Measurements from ENCODE around the gene KREMEN1.
A peak's percentile ranks its signal among the peaks of the same experiment; 100 is the strongest.

Gene KREMEN1

GRCh38 chr22:29133603-29134133 is 60.8 kb downstream of the KREMEN1 start:
- DNase-seq (ENCODE audit: low read depth), result no peak

- no peak for DNase-seq (ENCODE audit: low read depth)
Observed at GRCh38 chr22:29134448-29134847, 61.6 kb downstream of the KREMEN1 start.

GRCh38 chr22:29136782-29137700 is 64.2 kb downstream of the KREMEN1 start:
- DNase-seq (ENCODE audit: low read depth), result no peak

- peak; percentile 71 for DNase-seq (ENCODE audit: low read depth)
Observed at GRCh38 chr22:29138556-29139305, 65.9 kb downstream of the KREMEN1 start.

- DNase-seq (ENCODE audit: low read depth), result peak; percentile 93
Observed at GRCh38 chr22:29139965-29140782, 67.3 kb downstream of the KREMEN1 start.

GRCh38 chr22:29141078-29141688 is 68.3 kb downstream of the KREMEN1 start:
- no peak for DNase-seq (ENCODE audit: low read depth)

- no peak for DNase-seq (ENCODE audit: low read depth)
Observed at GRCh38 chr22:29142116-29142515, 69.3 kb downstream of the KREMEN1 start.

- no peak for DNase-seq (ENCODE audit: low read depth)
Observed at GRCh38 chr22:29143941-29144785, 71.3 kb downstream of the KREMEN1 start.

GRCh38 chr22:29144786-29145160 is 71.9 kb downstream of the KREMEN1 start:
- DNase-seq (ENCODE audit: low read depth), result no peak

GRCh38 chr22:29145321-29146072 is 72.7 kb downstream of the KREMEN1 start:
- DNase-seq (ENCODE audit: low read depth), result no peak

GRCh38 chr22:29146091-29146560 is 73.3 kb downstream of the KREMEN1 start:
- no peak for DNase-seq (ENCODE audit: low read depth)

- no peak for DNase-seq (ENCODE audit: low read depth)
Observed at GRCh38 chr22:29146771-29147170, 73.9 kb downstream of the KREMEN1 start.

GRCh38 chr22:29147331-29147899 is 74.6 kb downstream of the KREMEN1 start:
- no peak for DNase-seq (ENCODE audit: low read depth)

GRCh38 chr22:29148036-29148435 is 75.2 kb downstream of the KREMEN1 start:
- DNase-seq (ENCODE audit: low read depth), result no peak

- no peak for DNase-seq (ENCODE audit: low read depth)
Observed at GRCh38 chr22:29148826-29149225, 76.0 kb downstream of the KREMEN1 start.

GRCh38 chr22:29149841-29150555 is 77.2 kb downstream of the KREMEN1 start:
- DNase-seq (ENCODE audit: low read depth), result no peak

GRCh38 chr22:29150701-29151100 is 77.9 kb downstream of the KREMEN1 start:
- DNase-seq (ENCODE audit: low read depth), result no peak

- no peak for DNase-seq (ENCODE audit: low read depth)
Observed at GRCh38 chr22:29151316-29151715, 78.5 kb downstream of the KREMEN1 start.
